Omental fat pad (tissue), 4 donors: ENCODE data around the gene CEP170B. TPM values are rescaled to one million over a fixed set of nuclear protein-coding genes. Genes with fewer than 3 reads are reported as not detected.
"Not testable (repeated sequence)": the region's sequence is repeated elsewhere in the genome, so short reads cannot be mapped to it uniquely, and the experiment has no call there.

Source experiments
- ATAC-seq: fragments of 150-250 bp; one replicate; pipeline ENCODE4 v1.9.1; 2016; ENCODE audit warnings: mild to moderate bottlenecking, moderate library complexity; ENCODE audit not compliant: low FRiP score
- DNase-seq: peaks from one replicate; pipeline ENCODE4 v3.0.0-alpha.2; 2019; ENCODE audit warnings: low spot score
- CTCF ChIP-seq, 3 donors: fragments of 450-650 bp; IDR thresholded peaks; one replicate each; pipeline ENCODE4 v1.5.1; 2016 to 2017; ENCODE audit warnings: antibody characterized with exemption in 3 of 3, mild to moderate bottlenecking in 3 of 3, moderate library complexity in 2 of 3
- total RNA-seq, 4 donors: library from RNA; depleted of rRNA; stranded (reverse); fragments of >200 nt; gene quantifications; one replicate each; pipeline ENCODE4 v1.1.0, GENCODE V29; 2016

The CEP170B gene
- total RNA-seq, 4 donors from 2014 or later, result 5.5 to 29.3 (median 13.0) TPM

- DNase-seq (no peak), ATAC-seq (no peak)
- TF ChIP-seq CTCF (IDR thresholded peaks at IDR 0.05), result no peak
Observed at GRCh38 chr14:104880584-104881210, 15.6 kb downstream of the CEP170B start.

- no peak for TF ChIP-seq CTCF (IDR thresholded peaks at IDR 0.05)
- no peak for ATAC-seq
Observed at GRCh38 chr14:104881369-104881979, 16.4 kb downstream of the CEP170B start.

GRCh38 chr14:104882325-104882973 lies 17.4 kb downstream of the CEP170B start:
- DNase-seq (no peak), ATAC-seq (peak; percentile 22)
- no peak for TF ChIP-seq CTCF (IDR thresholded peaks at IDR 0.05)

More at GRCh38 chr14:104881369-104881979, 16.4 kb downstream of the CEP170B start:
- DNase-seq, result no peak

- TF ChIP-seq CTCF (IDR thresholded peaks at IDR 0.05), result no peak
- ATAC-seq (no peak), DNase-seq (no peak)
Observed at GRCh38 chr14:104882991-104883660, 18.1 kb downstream of the CEP170B start.

GRCh38 chr14:104883681-104884361 lies 18.8 kb downstream of the CEP170B start:
- TF ChIP-seq CTCF (IDR thresholded peaks at IDR 0.05), result no peak
- ATAC-seq (no peak), DNase-seq (no peak)

GRCh38 chr14:104884381-104884780 lies 19.3 kb downstream of the CEP170B start:
- not testable (repeated sequence) for DNase-seq, ATAC-seq
